Activated T-helper 2 cell treated with anti-CD3 and anti-CD28 coated beads, Interferon-gamma antibody, Interleukin-2, Interleukin-4, amounts not matched to agents 10 μg/mL and 5 μg/mL and 100 μg/mL, durations not matched to agents 14 hours and 24 hours and 36 hours (primary cell): ENCODE data around the gene RBM17. TPM values are rescaled to one million over a fixed set of nuclear protein-coding genes. Genes with fewer than 3 reads are reported as not detected.

Experiments used
- DNase-seq: peaks from one replicate; pipeline ENCODE4 v3.0.0; 2021; ENCODE audit warnings: low spot score
- H3K27ac Mint-ChIP-seq: one replicate; pipeline ENCODE4 v1.8.0; 2021; ENCODE audit warnings: mixed read lengths
- H3K27me3 Mint-ChIP-seq: one replicate; pipeline ENCODE4 v1.8.0; 2021; ENCODE audit warnings: low read depth, mixed read lengths
- H3K36me3 Mint-ChIP-seq: one replicate; pipeline ENCODE4 v1.8.0; 2021; ENCODE audit warnings: low read depth, mixed read lengths
- H3K4me1 Mint-ChIP-seq: one replicate; pipeline ENCODE4 v1.8.0; 2021; ENCODE audit warnings: low read depth, mixed read lengths
- H3K4me3 Mint-ChIP-seq: one replicate; pipeline ENCODE4 v1.8.0; 2021; ENCODE audit warnings: low read depth, mild to moderate bottlenecking, moderate library complexity, mixed read lengths
- H3K9me3 Mint-ChIP-seq: one replicate; pipeline ENCODE4 v1.8.0; 2021; ENCODE audit warnings: mixed read lengths
- intact Hi-C: fragments of 100-400 bp; cut with micrococcal nuclease; formaldehyde crosslinking; loops from one replicate; pipeline ENCODE4 v1.15.1; 2023
- total RNA-seq: library from RNA; stranded (reverse); gene quantifications from 2 replicates; pipeline ENCODE4 v1.2.3, GENCODE V29; 2022

Gene RBM17
- total RNA-seq, 1 donor from 2014 or later = 266 TPM

GRCh38 chr10:6110136-6110535 is 21.3 kb downstream of the RBM17 start:
- H3K9me3 Mint-ChIP-seq = no peaks in the 10 kb centered on the region
- DNase-seq = no peak
- H3K4me3 Mint-ChIP-seq = no peak overlapping the region
- H3K4me1 Mint-ChIP-seq = peaks cover 36% of the 10 kb centered on the region
- no peaks in the 10 kb centered on the region for H3K27me3 Mint-ChIP-seq
- H3K27ac Mint-ChIP-seq = no peak overlapping the region
- H3K36me3 Mint-ChIP-seq = peaks cover 88% of the 10 kb centered on the region
- intact Hi-C loops = no loop called here

- no peak for DNase-seq
- Mint-ChIP-seq H3K27ac (no peak overlapping the region), H3K9me3 (no peaks in the 10 kb centered on the region), H3K4me3 (no peak overlapping the region), H3K4me1 (peaks cover 38% of the 10 kb centered on the region), H3K27me3 (no peaks in the 10 kb centered on the region), H3K36me3 (peaks cover 83% of the 10 kb centered on the region)
- intact Hi-C loops = no loop called here
These were observed 24.1 kb downstream of the RBM17 start for GRCh38 chr10:6112893-6113292.

- intact Hi-C loops = no loop called here
- Mint-ChIP-seq H3K27me3 (no peaks in the 10 kb centered on the region), H3K4me3 (no peak overlapping the region), H3K27ac (peak overlapping the region; percentile 48), H3K4me1 (peaks cover 29% of the 10 kb centered on the region), H3K36me3 (peaks cover 70% of the 10 kb centered on the region), H3K9me3 (no peaks in the 10 kb centered on the region)
- DNase-seq = no peak
These were observed 25.5 kb downstream of the RBM17 start for GRCh38 chr10:6114299-6114698.

GRCh38 chr10:6114805-6115341 is 26.0 kb downstream of the RBM17 start:
- DNase-seq = no peak
- H3K36me3 Mint-ChIP-seq = peaks cover 64% of the 10 kb centered on the region
- H3K4me1 Mint-ChIP-seq = peaks cover 23% of the 10 kb centered on the region
- no peaks in the 10 kb centered on the region for H3K27me3 Mint-ChIP-seq
- H3K27ac Mint-ChIP-seq = peak overlapping the region; percentile 48
- intact Hi-C loops = no loop called here
- H3K4me3 Mint-ChIP-seq = no peak overlapping the region
- H3K9me3 Mint-ChIP-seq = no peaks in the 10 kb centered on the region

- no peaks in the 10 kb centered on the region for H3K9me3 Mint-ChIP-seq
- no peak overlapping the region for H3K4me3 Mint-ChIP-seq
- H3K27ac Mint-ChIP-seq = no peak overlapping the region
- intact Hi-C loops = no loop called here
- no peak for DNase-seq
- H3K36me3 Mint-ChIP-seq = peaks cover 59% of the 10 kb centered on the region
- peaks cover 21% of the 10 kb centered on the region for H3K4me1 Mint-ChIP-seq
- no peaks in the 10 kb centered on the region for H3K27me3 Mint-ChIP-seq
These were observed 26.6 kb downstream of the RBM17 start for GRCh38 chr10:6115411-6115810.

- Mint-ChIP-seq H3K36me3 (peaks cover 54% of the 10 kb centered on the region), H3K27me3 (no peaks in the 10 kb centered on the region), H3K9me3 (no peaks in the 10 kb centered on the region), H3K4me3 (no peak overlapping the region), H3K4me1 (peaks cover 18% of the 10 kb centered on the region), H3K27ac (no peak overlapping the region)
- intact Hi-C loops = no loop called here
- DNase-seq = no peak
These were observed 27.1 kb downstream of the RBM17 start for GRCh38 chr10:6115824-6116350.

GRCh38 chr10:6116806-6117205 is 28.0 kb downstream of the RBM17 start:
- no peaks in the 10 kb centered on the region for H3K9me3 Mint-ChIP-seq

GRCh38 chr10:6117711-6118110 is 28.9 kb downstream of the RBM17 start:
- Mint-ChIP-seq H3K4me1 (peaks cover 17% of the 10 kb centered on the region), H3K9me3 (no peaks in the 10 kb centered on the region), H3K36me3 (peaks cover 38% of the 10 kb centered on the region), H3K4me3 (no peak overlapping the region), H3K27ac (peak overlapping the region; percentile 9), H3K27me3 (no peaks in the 10 kb centered on the region)
- intact Hi-C loops = no loop called here
- DNase-seq = no peak

More at GRCh38 chr10:6116806-6117205, 28.0 kb downstream of the RBM17 start:
- H3K4me3 Mint-ChIP-seq = no peak overlapping the region
- DNase-seq = no peak
- peaks cover 18% of the 10 kb centered on the region for H3K4me1 Mint-ChIP-seq
- H3K27ac Mint-ChIP-seq = no peak overlapping the region
- intact Hi-C loops = no loop called here
- no peaks in the 10 kb centered on the region for H3K27me3 Mint-ChIP-seq
- H3K36me3 Mint-ChIP-seq = peaks cover 47% of the 10 kb centered on the region

- H3K4me3 Mint-ChIP-seq = no peak overlapping the region
- intact Hi-C loops = no loop called here
- H3K27ac Mint-ChIP-seq = no peak overlapping the region
- H3K9me3 Mint-ChIP-seq = no peaks in the 10 kb centered on the region
- no peak for DNase-seq
- H3K4me1 Mint-ChIP-seq = peaks cover 13% of the 10 kb centered on the region
- peaks cover 21% of the 10 kb centered on the region for H3K36me3 Mint-ChIP-seq
- no peaks in the 10 kb centered on the region for H3K27me3 Mint-ChIP-seq
These were observed 30.6 kb downstream of the RBM17 start for GRCh38 chr10:6119423-6119822.

- no peaks in the 10 kb centered on the region for H3K9me3 Mint-ChIP-seq
- intact Hi-C loops = no loop called here
- no peak for DNase-seq
- no peak overlapping the region for H3K27ac Mint-ChIP-seq
- H3K4me3 Mint-ChIP-seq = no peak overlapping the region
- peaks cover 9% of the 10 kb centered on the region for H3K4me1 Mint-ChIP-seq
- H3K27me3 Mint-ChIP-seq = no peaks in the 10 kb centered on the region
- H3K36me3 Mint-ChIP-seq = peaks cover 15% of the 10 kb centered on the region
These were observed 31.1 kb downstream of the RBM17 start for GRCh38 chr10:6119962-6120361.

GRCh38 chr10:6120691-6121090 is 31.9 kb downstream of the RBM17 start:
- Mint-ChIP-seq H3K36me3 (peaks cover 8% of the 10 kb centered on the region), H3K4me3 (no peak overlapping the region), H3K4me1 (peaks cover 7% of the 10 kb centered on the region), H3K9me3 (no peaks in the 10 kb centered on the region), H3K27me3 (no peaks in the 10 kb centered on the region), H3K27ac (no peak overlapping the region)
- no peak for DNase-seq
- intact Hi-C loops = no loop called here

- DNase-seq = no peak
- Mint-ChIP-seq H3K27ac (no peak overlapping the region), H3K27me3 (no peaks in the 10 kb centered on the region), H3K9me3 (no peaks in the 10 kb centered on the region), H3K4me1 (peaks cover 8% of the 10 kb centered on the region), H3K4me3 (no peak overlapping the region), H3K36me3 (peaks cover 3% of the 10 kb centered on the region)
- intact Hi-C loops = no loop called here
These were observed 32.3 kb downstream of the RBM17 start for GRCh38 chr10:6121146-6121545.

- Mint-ChIP-seq H3K4me3 (no peak overlapping the region), H3K4me1 (peaks cover 15% of the 10 kb centered on the region), H3K9me3 (no peaks in the 10 kb centered on the region), H3K36me3 (no peaks in the 10 kb centered on the region), H3K27me3 (no peaks in the 10 kb centered on the region), H3K27ac (no peak overlapping the region)
- DNase-seq = no peak
- intact Hi-C loops = no loop called here
These were observed 34.7 kb downstream of the RBM17 start for GRCh38 chr10:6123532-6123931.

GRCh38 chr10:6124666-6125065 is 35.8 kb downstream of the RBM17 start:
- Mint-ChIP-seq H3K4me1 (peaks cover 25% of the 10 kb centered on the region), H3K9me3 (no peaks in the 10 kb centered on the region), H3K36me3 (no peaks in the 10 kb centered on the region), H3K27me3 (no peaks in the 10 kb centered on the region), H3K27ac (no peak overlapping the region), H3K4me3 (no peak overlapping the region)
- intact Hi-C loops = no loop called here
- DNase-seq = no peak
